Measurements from ENCODE around the gene ZC3H12C. TPM values are rescaled to one million over a fixed set of nuclear protein-coding genes. Genes with fewer than 3 reads are reported as not detected.
A peak's percentile ranks its signal among the peaks of the same experiment; 100 is the strongest.

The ZC3H12C gene
- total RNA-seq = 9.7 and 10.2 TPM in 2 replicates
- long read RNA-seq, full-length matches to known transcripts = 4 of 5 reads
- long read RNA-seq, partial matches to known transcripts = 0 of 5 reads
- long read RNA-seq, other reads (novel, unspliced or antisense) = 1 of 5 reads

DNA sequence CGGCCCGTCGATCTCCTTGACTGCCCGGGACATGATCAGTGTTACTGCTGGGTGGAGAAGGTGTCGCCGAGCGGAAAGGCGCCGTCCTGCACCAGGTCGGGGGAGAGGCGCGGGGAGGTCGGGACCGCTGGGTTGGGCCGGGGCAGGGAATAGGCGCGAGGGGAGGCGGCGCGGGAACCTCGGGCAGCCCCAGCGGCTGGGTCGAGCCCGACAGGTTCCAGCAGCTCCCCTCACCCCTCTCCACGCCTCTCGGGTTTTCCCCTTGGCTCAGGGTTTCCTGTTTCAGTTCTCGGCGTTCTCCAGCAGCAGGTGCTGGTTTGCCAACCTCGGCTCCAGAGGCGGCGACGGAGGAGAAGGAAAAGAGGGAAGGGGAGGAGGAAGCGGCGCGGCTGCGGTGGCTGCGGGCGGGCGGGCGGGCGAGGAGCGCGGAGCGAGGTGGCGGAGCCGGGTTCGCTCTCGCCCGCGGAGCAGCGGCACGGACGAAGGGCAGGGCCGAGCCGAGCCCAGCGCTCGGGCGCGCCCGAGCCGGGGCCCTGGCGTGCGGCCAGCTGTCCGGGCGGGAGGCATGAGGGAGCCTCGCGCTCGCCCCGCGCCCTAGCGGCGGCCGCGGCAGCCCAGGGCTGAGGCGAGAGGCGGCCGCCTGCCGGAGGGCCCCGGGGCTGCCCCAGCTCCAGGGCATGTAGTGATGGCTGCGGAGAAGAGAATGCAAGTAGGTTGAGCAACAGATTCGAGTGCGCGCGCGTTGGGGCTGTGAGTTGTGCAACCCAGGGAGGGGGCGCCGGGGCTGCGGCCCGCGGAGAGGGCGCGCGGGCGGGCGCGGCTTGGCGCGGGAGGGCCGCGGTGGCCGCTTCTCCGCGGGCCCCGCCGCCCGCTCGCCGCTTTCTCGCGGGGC lies at the start of gene ZC3H12C:
ZC3H12C (plus strand) TSS at position 878 of the 892 bp plus-strand sequence. CDS start 20 bp downstream, outside the sequence.
- Mint-ChIP-seq H3K4me3 (ENCODE audit: unreplicated experiment) (peak within 1 kb of the TSS; percentile 91), H3K27me3 (ENCODE audit: unreplicated experiment) (no peaks in the 10 kb centered on the region), H3K36me3 (ENCODE audit: unreplicated experiment) (no peaks in the 10 kb centered on the region), H3K9me3 (ENCODE audit: unreplicated experiment) (no peaks in the 10 kb centered on the region), H3K27ac (ENCODE audit: unreplicated experiment) (peak within 1 kb of the TSS; percentile 98), H3K4me1 (ENCODE audit: unreplicated experiment) (peaks cover 33% of the 10 kb centered on the region)
- peak; percentile 92 for DNase-seq (ENCODE audit: extremely low spot score, unreplicated experiment)
- TF ChIP-seq, protein P1, sequence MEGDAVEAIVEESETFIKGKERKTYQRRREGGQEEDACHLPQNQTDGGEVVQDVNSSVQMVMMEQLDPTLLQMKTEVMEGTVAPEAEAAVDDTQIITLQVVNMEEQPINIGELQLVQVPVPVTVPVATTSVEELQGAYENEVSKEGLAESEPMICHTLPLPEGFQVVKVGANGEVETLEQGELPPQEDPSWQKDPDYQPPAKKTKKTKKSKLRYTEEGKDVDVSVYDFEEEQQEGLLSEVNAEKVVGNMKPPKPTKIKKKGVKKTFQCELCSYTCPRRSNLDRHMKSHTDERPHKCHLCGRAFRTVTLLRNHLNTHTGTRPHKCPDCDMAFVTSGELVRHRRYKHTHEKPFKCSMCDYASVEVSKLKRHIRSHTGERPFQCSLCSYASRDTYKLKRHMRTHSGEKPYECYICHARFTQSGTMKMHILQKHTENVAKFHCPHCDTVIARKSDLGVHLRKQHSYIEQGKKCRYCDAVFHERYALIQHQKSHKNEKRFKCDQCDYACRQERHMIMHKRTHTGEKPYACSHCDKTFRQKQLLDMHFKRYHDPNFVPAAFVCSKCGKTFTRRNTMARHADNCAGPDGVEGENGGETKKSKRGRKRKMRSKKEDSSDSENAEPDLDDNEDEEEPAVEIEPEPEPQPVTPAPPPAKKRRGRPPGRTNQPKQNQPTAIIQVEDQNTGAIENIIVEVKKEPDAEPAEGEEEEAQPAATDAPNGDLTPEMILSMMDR (IDR thresholded peaks at IDR 0.05) = peak; percentile 54

DNA sequence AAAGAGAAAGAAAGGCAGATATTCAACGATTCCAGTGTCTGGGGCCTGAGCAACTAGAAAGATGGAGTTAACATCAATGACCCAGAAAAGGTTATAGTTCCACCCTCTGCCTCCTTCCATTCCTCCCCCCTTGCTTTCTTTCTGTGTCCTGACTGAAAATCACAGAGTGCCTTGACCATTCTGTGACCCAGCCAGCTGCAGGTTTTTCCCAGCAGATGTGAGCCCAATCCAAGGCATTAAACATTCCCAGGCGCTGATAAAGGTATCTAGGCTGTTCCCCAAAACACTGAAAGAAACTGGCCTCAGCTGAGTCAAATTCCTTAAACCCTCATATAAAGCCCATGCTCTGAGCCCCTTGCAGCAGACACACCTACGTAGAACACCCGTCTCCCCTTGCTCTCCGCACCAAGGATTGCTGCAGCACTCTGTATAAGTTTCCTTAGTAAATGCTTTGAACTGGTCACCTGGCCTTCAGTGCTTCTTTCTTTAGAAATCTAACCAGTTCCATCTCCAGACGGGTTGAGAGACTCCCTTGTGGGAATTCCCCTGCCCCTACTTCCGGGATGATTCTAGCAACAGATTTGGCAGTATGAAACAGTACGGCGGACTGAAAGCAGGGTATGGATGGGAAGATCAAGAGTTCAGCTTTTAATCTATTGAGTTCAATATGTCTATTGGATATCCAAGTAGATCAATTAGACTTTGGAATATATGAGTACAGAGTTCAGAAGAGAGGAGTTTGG lies 48.8 kb upstream of the ZC3H12C start:
- Mint-ChIP-seq H3K36me3 (ENCODE audit: unreplicated experiment) (no peaks in the 10 kb centered on the region), H3K27me3 (ENCODE audit: unreplicated experiment) (no peaks in the 10 kb centered on the region), H3K9me3 (ENCODE audit: unreplicated experiment) (no peaks in the 10 kb centered on the region), H3K27ac (ENCODE audit: unreplicated experiment) (no peak overlapping the region), H3K4me3 (ENCODE audit: unreplicated experiment) (no peak overlapping the region), H3K4me1 (ENCODE audit: unreplicated experiment) (no peaks in the 10 kb centered on the region)
- TF ChIP-seq, protein P1 (IDR thresholded peaks at IDR 0.05) = no peak
- DNase-seq (ENCODE audit: extremely low spot score, unreplicated experiment) = no peak

GRCh38 chr11:110046775-110047380 lies 46.3 kb upstream of the ZC3H12C start:
- Mint-ChIP-seq H3K27me3 (ENCODE audit: unreplicated experiment) (no peaks in the 10 kb centered on the region), H3K27ac (ENCODE audit: unreplicated experiment) (no peak overlapping the region), H3K9me3 (ENCODE audit: unreplicated experiment) (no peaks in the 10 kb centered on the region), H3K4me1 (ENCODE audit: unreplicated experiment) (no peaks in the 10 kb centered on the region), H3K36me3 (ENCODE audit: unreplicated experiment) (no peaks in the 10 kb centered on the region), H3K4me3 (ENCODE audit: unreplicated experiment) (no peak overlapping the region)
- no peak for DNase-seq (ENCODE audit: extremely low spot score, unreplicated experiment)
- TF ChIP-seq, protein P1 (IDR thresholded peaks at IDR 0.05) = no peak

DNA sequence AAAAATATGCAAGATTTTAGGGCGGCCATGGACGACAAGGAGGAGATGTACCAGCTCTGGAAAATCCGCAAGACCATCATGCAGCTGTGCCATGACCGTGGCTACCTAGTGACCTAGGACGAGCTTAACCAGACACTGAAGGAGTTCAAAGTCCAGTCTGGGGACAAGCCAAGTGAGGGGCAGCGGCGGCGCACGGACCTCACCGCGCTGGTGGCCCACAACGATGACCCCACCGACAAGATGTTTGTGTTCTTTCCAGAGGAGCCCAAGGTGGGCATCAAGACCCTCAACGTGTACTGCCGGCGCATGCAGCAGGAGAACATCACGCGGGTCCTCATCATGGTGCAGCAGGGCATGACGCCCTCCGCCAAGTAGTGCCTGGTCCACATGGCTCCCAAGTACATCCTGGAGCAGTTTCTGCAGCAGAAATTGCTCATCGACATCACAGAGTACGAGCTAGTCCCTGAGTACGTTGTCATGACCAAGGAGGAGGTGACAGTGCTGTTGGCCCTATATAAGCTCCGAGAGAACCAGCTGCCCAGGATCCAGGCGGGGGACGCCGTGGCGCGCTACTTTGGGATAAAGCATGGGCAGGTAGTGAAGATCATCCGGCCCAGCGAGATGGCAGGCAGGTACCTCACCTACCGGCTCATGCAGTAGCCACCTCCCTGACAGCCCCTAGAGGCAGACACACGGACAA lies 43.5 kb upstream of the ZC3H12C start:
- H3K27ac Mint-ChIP-seq (ENCODE audit: unreplicated experiment) = no peak overlapping the region
- peaks cover 5% of the 10 kb centered on the region for H3K36me3 Mint-ChIP-seq (ENCODE audit: unreplicated experiment)
- no peak for DNase-seq (ENCODE audit: extremely low spot score, unreplicated experiment)
- no peaks in the 10 kb centered on the region for H3K27me3 Mint-ChIP-seq (ENCODE audit: unreplicated experiment)
- H3K9me3 Mint-ChIP-seq (ENCODE audit: unreplicated experiment) = peaks cover 6% of the 10 kb centered on the region
- H3K4me3 Mint-ChIP-seq (ENCODE audit: unreplicated experiment) = no peak overlapping the region
- TF ChIP-seq, protein P1 (IDR thresholded peaks at IDR 0.05) = no peak
- no peaks in the 10 kb centered on the region for H3K4me1 Mint-ChIP-seq (ENCODE audit: unreplicated experiment)

Measured in osteocyte (in vitro differentiated cells).